Stimulated activated CD8-positive, alpha-beta memory T cell treated with anti-CD3 and anti-CD28 coated beads, Interleukin-4, amount 100 ng/mL, for 4 hours (primary cell): Measurements from ENCODE around the gene COL4A2.

Source experiments
- DNase-seq, 2 donors: peaks; one replicate each; pipeline ENCODE4 v3.0.0-alpha.2; 2020; ENCODE audit warnings: low read depth in 2 of 2, low spot score in 1 of 2

COL4A2 gene

GRCh38 chr13:110289661-110290060, 17.4 kb upstream of the COL4A2 start:
- DNase-seq, result no peak

DNA sequence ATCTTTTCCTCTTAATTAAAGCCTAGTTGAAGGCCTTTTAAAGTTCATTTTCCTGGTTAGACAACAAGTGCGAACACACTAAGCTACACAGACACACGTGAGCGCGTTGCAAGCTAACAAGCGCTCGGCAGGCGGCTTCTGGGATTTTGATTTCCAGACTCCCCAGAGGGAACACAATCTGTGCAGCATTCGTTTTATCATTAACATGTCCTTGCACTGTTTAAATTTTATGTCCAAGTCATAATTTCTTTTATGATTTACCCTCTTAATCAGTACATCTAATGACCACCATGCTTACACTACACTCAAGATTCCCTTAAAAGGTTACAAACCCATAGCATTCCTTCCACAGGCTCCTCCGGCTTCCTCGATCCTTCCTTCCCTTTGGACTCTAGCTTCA, 16.9 kb upstream of the COL4A2 start:
- no peak for DNase-seq

- DNase-seq, result no peak
Observed at GRCh38 chr13:110290826-110291225, 16.3 kb upstream of the COL4A2 start.

GRCh38 chr13:110291286-110291685, 15.8 kb upstream of the COL4A2 start:
- no peak for DNase-seq

- no peak for DNase-seq
Observed at GRCh38 chr13:110293037-110293436, 14.0 kb upstream of the COL4A2 start.

DNA sequence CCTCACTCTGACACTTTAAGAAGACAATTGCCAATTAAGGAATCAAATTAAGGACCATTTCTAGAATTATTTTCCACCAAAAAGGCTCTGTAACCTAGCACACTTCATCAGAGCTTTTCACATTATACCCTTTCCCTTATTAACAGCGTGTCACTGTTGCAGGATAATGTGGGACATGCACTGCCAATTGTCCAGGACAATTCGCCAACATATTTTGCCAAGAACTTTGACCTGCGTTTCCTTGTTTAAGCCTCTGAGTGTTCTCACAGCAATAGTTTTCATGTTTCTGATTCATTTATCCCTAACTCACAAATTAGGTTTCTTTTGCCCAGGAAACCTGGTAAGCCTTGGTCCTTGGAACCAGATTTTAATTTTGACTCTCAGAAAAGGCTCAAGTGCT, 13.4 kb upstream of the COL4A2 start:
- DNase-seq, result no peak

- DNase-seq, result no peak
Observed at GRCh38 chr13:110294146-110294545, 12.9 kb upstream of the COL4A2 start.

DNA sequence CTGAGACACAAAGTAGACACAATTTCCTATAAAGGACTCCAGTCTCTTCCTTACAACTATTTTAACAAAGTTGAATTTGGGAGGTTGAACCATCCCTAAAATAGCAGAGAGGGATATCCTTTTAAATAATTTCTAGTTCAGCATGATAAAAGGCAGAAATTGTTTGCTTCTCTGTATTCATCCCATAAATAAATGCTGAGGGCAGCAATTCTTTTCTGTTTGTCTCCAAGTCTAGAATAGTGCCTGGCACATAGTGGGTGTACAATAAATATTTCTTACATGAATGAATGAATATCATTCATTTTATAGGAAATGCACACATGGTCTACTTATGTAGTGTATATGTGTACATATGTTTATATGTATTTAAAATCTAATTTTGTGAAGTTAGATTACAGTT, 12.5 kb upstream of the COL4A2 start:
- no peak for DNase-seq

DNA sequence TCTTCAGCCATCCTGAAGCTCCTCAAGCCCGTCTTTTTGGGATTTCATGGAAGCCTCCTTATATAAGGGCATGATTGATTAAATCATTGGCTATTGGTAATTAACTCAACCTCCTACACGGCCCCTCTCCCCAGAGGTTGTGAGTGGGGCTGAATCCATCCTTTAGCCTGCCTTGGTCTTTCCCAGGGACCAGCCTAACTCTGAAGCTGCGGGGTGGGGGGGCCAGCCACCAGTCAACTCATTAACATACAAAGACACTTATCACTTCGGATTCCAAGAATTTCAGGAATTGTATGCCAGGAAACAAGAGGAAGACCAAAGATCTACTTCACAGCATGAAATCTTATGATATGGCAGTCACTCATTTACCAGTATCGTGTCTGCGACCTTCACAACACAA, 10.1 kb upstream of the COL4A2 start:
- no peak for DNase-seq

GRCh38 chr13:110297766-110298504, 9.1 kb upstream of the COL4A2 start:
- no peak for DNase-seq

- DNase-seq, result no peak
Observed at GRCh38 chr13:110298505-110299282, 8.4 kb upstream of the COL4A2 start.

GRCh38 chr13:110299283-110299840, 7.7 kb upstream of the COL4A2 start:
- DNase-seq, result no peak

GRCh38 chr13:110300090-110300815, 6.8 kb upstream of the COL4A2 start:
- no peak for DNase-seq

- no peak for DNase-seq
Observed at GRCh38 chr13:110301083-110301482, 6.0 kb upstream of the COL4A2 start.

DNA sequence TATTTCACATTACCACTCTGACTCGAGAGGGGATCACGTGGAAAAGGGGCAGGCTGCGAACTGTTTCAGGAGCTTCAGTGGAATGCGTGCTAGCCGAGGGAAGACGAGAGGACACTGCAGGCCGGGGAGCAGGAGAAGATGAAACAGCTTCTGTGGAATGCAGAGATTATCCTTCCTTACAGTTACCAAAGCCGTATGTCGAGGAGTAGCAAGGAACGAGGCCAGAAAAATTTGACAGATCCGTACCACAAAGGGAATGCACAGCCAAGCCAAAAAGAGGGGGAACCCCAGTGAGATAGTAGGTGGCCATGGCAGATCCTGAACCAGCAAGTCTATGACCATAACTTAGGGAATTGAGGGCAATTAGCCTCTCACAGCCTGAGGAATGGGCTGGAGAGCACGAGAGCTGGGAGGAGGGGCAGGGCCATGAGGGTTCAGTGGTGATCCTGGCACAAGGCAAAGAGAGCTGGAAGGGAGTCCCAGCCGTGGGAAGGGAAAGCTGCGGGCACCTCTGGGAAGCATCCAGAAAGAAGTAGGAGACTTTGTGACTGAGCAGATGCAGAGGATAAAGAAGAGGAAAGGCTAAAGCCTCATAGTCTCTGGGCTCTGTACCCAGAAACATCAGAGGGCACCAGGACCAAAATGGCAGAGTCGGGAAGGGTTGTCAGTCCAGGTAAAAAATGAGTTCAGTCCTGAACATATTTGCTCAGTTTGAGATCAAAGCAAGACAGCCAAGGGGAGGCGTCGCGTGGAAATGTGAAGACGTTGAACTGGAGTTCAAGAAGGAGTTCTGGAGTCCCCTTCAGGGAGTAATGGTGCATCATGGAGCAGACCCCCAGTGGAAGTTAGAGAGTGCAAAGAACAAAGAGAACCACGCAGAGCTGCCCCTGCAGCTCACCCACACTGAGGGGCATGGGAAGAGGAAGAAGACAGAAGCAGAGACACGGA, 5.2 kb upstream of the COL4A2 start:
- DNase-seq, result no peak

DNA sequence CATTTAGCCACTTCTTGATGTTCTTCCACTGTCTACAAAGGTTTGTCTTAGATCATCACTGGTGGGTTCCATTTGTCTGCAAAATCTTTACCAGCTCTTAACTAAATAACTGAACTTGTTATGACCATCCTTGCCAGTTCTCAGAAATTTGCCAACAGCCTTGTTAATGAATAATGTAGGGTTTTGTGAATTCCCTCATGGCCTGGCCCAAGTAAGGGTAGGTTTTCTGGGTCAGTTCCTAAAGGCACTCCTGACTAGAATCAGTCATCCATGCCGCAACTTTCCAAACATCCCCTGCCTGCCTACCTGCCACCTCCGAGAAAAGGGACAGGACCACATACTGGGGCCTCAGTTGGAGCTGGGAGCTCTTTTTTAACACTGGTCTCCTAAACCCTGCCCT, 4.1 kb upstream of the COL4A2 start:
- DNase-seq, result no peak

DNA sequence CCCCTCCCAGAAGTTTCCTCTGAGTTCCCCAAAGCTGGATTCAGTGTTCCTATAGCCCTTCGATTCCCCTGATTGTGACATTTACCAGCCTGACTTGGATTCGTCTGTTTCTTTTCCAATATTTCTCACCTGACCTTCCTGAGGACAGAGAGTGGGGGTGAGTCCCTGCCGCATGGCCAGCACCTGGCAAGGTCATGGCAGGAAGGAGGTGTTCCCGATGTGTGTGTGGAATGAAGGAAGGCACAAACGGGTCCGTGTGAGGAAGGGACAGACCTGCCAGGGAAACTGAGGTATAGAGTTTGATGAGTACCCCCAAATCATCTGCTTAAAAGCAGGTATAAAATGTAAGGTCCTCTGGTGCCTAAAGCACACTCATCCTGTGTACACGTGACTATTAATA, 3.4 kb upstream of the COL4A2 start:
- no peak for DNase-seq

DNA sequence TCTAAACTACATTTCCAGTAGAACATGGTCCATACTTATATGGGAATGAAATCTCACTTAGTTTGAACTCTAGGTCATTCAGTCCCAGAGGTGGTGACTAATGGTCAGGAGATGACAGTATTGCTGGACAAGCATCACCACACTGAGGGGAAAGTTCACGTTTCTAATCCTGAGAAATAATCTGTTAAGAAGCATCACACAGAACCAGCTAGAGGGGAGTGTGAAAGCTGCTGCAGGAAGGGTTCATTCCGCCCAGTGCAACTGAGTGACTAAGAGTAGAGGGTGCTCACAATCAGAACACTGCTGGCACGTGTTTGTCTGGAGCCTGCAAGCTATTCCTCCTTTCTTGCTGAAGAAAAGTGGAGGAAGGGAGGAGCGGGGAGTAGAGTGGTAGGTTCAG, 2.8 kb upstream of the COL4A2 start:
- DNase-seq, result no peak

- DNase-seq, result no peak
Observed at GRCh38 chr13:110305001-110305400, 2.1 kb upstream of the COL4A2 start.

- DNase-seq, result no peak
Observed at GRCh38 chr13:110305544-110305943, 1.5 kb upstream of the COL4A2 start.

GRCh38 chr13:110305949-110306339, 1.1 kb upstream of the COL4A2 start:
- DNase-seq, result no peak
